Fibroblast of the conjunctiva (primary cell): ENCODE data around the gene TCF12.
"Not testable (repeated sequence)": the region's sequence is repeated elsewhere in the genome, so short reads cannot be mapped to it uniquely, and the experiment has no call there.

Experiments
- DNase-seq: peaks from one replicate; pipeline ENCODE4 v3.0.0-alpha.2; 2010; ENCODE audit warnings: low read depth

The TCF12 gene

GRCh38 chr15:57092252-57092651, 173.8 kb downstream of the TCF12 start:
- DNase-seq = no peak

- DNase-seq = no peak
Observed at GRCh38 chr15:57094321-57095257, 176.1 kb downstream of the TCF12 start.

- DNase-seq = no peak
Observed at GRCh38 chr15:57095896-57096295, 177.5 kb downstream of the TCF12 start.

GRCh38 chr15:57097246-57097645, 178.8 kb downstream of the TCF12 start:
- no peak for DNase-seq

GRCh38 chr15:57097919-57098543, 179.6 kb downstream of the TCF12 start:
- not testable (repeated sequence) for DNase-seq

- no peak for DNase-seq
Observed at GRCh38 chr15:57098896-57099295, 180.5 kb downstream of the TCF12 start.

- DNase-seq = no peak
Observed at GRCh38 chr15:57100136-57100539, 181.7 kb downstream of the TCF12 start.

GRCh38 chr15:57102858-57103257, 184.4 kb downstream of the TCF12 start:
- no peak for DNase-seq

- DNase-seq = no peak
Observed at GRCh38 chr15:57108296-57108695, 189.9 kb downstream of the TCF12 start.

- no peak for DNase-seq
Observed at GRCh38 chr15:57109005-57109404, 190.6 kb downstream of the TCF12 start.

GRCh38 chr15:57111002-57111401, 192.6 kb downstream of the TCF12 start:
- DNase-seq = no peak

GRCh38 chr15:57112178-57112577, 193.7 kb downstream of the TCF12 start:
- no peak for DNase-seq

- DNase-seq = no peak
Observed at GRCh38 chr15:57114070-57114469, 195.6 kb downstream of the TCF12 start.

GRCh38 chr15:57118013-57118799, 199.8 kb downstream of the TCF12 start:
- DNase-seq = no peak

GRCh38 chr15:57122080-57122840, 203.8 kb downstream of the TCF12 start:
- no peak for DNase-seq

- no peak for DNase-seq
Observed at GRCh38 chr15:57124036-57124435, 205.6 kb downstream of the TCF12 start.

- no peak for DNase-seq
Observed at GRCh38 chr15:57129064-57129463, 210.6 kb downstream of the TCF12 start.

GRCh38 chr15:57130956-57131355, 212.5 kb downstream of the TCF12 start:
- DNase-seq = no peak

GRCh38 chr15:57133127-57133968, 214.9 kb downstream of the TCF12 start:
- no peak for DNase-seq

GRCh38 chr15:57134071-57134605, 215.7 kb downstream of the TCF12 start:
- no peak for DNase-seq

- DNase-seq = no peak
Observed at GRCh38 chr15:57134851-57135250, 216.4 kb downstream of the TCF12 start.
